ENCODE measurements around the gene EHMT1.

DNA sequence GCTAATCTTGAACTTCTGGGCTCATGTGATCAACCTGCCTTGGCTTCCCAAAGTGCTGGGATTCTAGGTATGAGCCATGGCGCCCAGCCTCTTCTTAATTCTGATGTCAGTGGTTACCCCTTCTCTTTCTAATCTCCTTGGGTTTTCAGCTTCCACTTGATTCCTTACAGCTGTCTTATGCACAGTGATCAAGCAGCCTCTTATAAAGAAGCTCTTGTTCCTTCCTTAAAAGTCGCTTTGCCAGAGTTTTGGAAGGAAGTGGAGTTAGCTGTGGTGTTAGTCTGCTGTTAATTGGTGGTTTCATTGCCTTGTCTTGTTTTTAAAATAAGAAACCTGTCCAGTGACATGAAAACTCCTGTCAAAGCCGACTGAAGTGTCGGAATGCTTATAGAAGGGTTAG lies 130.7 kb downstream of the EHMT1 start:
- no peak for TF ChIP-seq TEAD4 (IDR thresholded peaks at IDR 0.05)
- TF ChIP-seq RAD21 (IDR thresholded peaks at IDR 0.05; ENCODE audit: low read depth): no peak
- TF ChIP-seq, protein P1, sequence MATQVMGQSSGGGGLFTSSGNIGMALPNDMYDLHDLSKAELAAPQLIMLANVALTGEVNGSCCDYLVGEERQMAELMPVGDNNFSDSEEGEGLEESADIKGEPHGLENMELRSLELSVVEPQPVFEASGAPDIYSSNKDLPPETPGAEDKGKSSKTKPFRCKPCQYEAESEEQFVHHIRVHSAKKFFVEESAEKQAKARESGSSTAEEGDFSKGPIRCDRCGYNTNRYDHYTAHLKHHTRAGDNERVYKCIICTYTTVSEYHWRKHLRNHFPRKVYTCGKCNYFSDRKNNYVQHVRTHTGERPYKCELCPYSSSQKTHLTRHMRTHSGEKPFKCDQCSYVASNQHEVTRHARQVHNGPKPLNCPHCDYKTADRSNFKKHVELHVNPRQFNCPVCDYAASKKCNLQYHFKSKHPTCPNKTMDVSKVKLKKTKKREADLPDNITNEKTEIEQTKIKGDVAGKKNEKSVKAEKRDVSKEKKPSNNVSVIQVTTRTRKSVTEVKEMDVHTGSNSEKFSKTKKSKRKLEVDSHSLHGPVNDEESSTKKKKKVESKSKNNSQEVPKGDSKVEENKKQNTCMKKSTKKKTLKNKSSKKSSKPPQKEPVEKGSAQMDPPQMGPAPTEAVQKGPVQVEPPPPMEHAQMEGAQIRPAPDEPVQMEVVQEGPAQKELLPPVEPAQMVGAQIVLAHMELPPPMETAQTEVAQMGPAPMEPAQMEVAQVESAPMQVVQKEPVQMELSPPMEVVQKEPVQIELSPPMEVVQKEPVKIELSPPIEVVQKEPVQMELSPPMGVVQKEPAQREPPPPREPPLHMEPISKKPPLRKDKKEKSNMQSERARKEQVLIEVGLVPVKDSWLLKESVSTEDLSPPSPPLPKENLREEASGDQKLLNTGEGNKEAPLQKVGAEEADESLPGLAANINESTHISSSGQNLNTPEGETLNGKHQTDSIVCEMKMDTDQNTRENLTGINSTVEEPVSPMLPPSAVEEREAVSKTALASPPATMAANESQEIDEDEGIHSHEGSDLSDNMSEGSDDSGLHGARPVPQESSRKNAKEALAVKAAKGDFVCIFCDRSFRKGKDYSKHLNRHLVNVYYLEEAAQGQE (IDR thresholded peaks at IDR 0.05; ENCODE audit: low read depth): no peak
- no peak for TF ChIP-seq EP300 (IDR thresholded peaks at IDR 0.05; ENCODE audit: borderline replicate concordance)
- no peak for TF ChIP-seq CEBPB (IDR thresholded peaks at IDR 0.05)
- TF ChIP-seq EGR1 (IDR thresholded peaks at IDR 0.05): no peak
- no peak for TF ChIP-seq TCF12 (IDR thresholded peaks at IDR 0.05; ENCODE audit: low read depth)
- no peak for TF ChIP-seq CREB1 (IDR thresholded peaks at IDR 0.05; ENCODE audit: low read depth)
- TF ChIP-seq FOXM1 (IDR thresholded peaks at IDR 0.05; ENCODE audit: borderline replicate concordance, low read depth): no peak
- TF ChIP-seq TAF1 (IDR thresholded peaks at IDR 0.05; ENCODE audit: low read depth): no peak
- TF ChIP-seq, protein P2, sequence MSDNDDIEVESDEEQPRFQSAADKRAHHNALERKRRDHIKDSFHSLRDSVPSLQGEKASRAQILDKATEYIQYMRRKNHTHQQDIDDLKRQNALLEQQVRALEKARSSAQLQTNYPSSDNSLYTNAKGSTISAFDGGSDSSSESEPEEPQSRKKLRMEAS (IDR thresholded peaks at IDR 0.05): no peak
- no peak for TF ChIP-seq YY1 (IDR thresholded peaks at IDR 0.05; ENCODE audit: low read depth)
